NCI-H526 treated with DMSO at 0.1 percent for 48 hours (cell line): ENCODE measurements around the gene NEDD4L.

Source experiments
- DNase-seq: peaks from one replicate; lab custom pipeline; 2025; lab: John Stamatoyannopoulos, UW

NEDD4L gene

DNA sequence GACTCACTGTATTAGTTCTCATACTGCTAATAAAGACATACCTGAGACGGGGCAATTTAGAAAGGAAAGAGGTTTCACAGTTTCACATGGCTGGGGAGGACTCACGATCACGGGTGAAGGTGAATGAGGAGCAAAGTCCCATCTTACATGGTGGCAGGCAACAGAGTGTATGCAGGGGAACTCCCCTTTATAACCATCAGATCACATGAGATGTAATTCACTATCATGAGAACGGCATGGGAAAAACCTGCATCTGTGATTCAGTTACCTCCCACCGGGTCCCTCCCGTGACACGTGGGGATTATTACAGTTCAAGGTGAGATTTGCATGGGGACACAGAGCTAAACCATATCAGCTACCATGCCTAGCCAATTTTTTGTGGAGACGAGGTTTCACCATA lies 168.2 kb downstream of the NEDD4L start:
- DNase-seq: no peak

DNA sequence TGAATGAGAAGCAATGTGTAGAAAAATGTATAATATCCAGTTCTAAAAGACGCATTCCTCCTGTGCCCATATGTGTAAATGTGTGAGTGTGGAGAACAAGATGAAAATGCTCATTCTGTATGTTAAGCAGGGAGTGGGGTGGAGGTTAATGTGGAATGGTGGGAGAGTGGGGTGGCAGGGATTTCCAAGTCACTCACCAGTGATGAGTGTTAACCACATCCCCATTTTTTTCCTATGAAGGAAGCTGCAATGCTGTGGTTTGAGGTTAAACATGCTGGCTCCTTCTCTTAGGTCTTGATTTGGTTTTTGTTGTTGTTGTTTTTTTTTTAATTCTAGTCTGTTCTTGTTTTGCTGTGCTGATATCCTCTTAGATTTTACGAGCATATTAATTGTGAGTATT lies 169.4 kb downstream of the NEDD4L start:
- DNase-seq: no peak

DNA sequence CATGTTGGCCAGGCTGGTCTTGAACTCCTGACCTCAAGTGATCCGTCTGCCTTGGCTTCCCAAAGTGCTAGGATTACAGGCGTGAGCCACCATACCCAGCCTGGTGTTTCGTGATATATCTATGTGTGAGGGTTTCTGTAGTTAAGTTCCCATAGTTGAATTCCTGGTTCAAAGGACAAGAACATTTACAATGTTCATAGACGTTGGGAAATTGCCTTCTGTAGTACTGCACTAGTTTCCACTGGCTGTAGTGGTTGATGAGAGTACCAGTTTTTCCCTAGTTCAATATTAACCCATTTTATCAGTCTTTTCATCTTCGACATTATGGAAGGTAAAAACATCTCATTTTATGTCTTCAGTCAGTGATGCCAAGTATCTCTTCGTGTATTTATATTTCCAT lies 171.0 kb downstream of the NEDD4L start:
- DNase-seq: no peak

DNA sequence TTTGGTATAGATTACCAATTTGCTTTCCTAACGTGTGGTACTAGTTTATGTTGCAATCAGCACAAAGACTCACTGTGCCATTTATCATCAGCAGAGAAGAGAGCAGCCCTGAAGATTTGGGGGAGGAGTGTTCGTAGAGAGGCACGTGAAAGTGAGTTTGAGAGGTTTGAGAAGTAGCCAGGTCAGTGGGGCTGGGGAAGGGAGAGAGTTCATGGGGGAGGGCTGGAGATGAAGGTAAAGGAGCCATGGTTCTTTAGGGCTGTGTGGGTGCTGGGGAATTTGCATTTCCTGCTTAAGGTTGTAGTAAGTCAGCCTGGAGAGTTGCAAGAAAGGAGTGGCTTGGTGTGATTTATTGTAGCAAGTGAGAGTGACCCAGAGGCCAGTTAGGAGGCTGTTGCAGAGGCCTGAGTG lies 172.1 kb downstream of the NEDD4L start:
- no peak for DNase-seq

DNA sequence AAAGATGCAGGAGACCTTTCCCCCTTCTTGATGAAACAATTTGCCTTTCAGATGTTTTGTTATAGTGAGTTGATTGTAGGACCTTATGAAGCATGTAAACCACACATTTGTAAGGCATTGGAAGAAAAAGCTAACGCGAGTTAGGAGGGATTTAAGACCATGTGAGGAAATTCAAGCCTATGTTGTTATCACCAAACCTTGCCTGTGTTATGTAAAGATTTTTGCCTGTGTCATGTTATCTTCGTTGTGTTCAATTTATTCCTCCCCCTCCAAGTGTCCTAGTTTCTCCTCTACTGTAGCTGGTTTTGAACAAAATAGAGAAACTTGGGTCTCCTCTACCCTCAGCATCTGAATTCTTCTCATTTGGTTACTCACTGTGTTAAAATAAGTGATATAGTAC lies 173.0 kb downstream of the NEDD4L start:
- DNase-seq: no peak

DNA sequence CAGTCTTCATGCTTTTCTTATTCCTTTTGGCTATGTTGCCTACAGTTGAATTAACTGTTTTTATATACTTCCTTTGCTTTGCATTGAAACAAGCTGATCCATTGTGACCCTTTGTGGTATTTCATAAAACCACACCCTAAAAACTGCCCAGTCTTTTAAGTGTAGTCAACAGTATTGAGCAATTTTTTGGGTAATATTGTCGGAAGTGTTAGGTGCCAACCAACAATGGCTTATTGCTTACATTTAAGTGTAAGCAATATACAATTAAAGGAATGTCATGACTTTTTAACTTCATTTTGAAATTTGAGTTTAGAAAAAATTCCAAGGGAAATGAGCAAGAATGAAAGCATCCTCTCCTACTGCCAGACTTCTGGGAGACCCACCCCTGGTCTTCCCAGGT lies 174.1 kb downstream of the NEDD4L start:
- DNase-seq: no peak

DNA sequence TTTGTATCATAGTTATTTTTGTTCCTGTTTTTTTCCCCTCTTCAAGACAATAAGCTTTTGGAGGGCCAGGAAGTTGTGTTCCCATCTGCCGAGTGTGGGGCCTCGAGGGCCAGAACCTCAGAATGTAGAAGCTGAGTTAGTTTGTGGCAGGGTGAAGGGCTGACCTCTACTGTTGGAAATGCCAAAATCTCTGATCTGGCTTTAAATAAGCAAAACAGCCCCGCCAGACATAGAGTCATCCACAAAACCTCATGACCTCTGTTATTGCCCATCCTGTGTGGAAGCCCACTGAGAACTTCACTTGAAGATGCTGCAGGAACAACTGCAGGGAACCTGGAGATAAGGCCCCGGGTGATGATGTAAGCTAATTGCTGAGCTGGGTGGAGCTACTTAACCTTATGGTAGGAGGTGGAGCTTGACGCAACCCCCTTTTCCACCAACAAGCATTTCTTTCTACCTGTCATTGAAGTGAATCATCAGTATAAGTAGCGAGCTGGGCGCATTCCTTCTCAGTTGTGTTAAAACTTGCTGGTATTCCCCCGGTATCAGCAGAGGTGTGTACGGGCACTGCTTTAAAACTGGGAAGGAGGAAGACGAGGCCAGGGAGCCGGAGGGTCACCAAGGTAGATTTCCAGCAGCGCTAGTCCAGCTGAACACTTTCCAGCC lies 177.2 kb downstream of the NEDD4L start:
- DNase-seq: no peak

DNA sequence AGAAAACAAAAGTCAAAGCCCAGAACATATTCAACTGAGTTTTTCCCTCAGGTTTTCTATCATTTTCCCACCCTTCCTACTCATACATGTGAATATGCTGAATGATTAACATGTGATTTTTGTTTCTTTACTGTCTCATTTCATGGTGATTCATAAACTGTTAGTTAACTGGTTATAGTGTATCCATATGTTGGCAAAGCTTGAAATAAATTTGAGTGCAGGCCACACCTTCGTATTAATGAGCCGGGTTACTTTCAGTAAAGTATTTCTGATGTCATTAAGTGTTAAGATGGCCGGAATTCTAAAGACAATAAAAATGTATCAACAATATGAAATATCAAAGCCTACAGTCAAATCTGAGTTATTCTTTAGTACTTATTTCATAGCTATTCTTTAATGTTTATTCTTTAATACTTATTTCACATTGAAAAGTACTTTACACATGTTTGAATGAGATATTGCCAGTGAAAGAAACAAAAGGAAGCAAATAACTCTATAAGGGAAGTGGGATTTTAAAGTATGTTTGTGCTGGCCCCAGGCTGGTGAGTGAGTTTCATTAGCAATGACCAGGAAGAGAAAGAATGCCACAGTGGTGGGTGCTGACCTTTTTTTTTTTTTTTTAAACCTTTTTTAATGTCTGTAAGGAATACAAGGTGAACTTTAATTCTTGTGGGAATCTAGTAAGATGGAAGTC lies 178.6 kb downstream of the NEDD4L start:
- no peak for DNase-seq

DNA sequence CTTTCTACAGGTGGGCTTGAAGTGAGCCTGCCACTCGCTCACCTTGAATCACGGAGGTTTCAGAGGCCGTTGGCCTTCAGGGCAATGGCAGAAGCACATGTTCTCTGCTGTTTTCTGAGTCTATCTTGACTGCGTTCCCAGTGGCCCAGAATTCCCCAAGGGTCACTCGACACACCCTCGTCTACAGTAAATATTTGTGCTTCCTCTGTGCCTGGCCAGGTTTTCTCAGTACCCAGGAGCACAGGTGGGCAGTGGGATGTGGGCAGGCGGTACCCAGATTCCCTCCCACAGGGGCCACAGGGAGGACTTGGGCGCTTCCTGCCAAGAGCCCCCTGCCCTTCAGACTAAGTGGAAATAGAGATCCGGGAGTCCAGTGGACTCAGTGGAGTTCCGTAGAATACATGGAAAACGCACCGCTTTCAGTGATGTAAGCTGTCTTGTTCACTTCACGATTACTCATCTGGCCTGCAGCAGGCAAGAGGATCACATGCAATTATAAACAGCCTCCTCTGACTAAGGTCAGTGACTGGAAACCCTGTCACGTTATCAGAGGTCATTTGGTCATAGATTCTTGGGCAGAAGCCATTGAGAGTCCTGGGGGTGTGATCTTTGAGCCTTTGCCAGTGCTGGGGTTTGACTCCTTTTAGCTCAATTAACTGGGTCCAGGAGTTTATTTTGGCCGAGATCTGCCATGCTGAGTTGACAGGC lies 179.8 kb downstream of the NEDD4L start:
- no peak for DNase-seq

DNA sequence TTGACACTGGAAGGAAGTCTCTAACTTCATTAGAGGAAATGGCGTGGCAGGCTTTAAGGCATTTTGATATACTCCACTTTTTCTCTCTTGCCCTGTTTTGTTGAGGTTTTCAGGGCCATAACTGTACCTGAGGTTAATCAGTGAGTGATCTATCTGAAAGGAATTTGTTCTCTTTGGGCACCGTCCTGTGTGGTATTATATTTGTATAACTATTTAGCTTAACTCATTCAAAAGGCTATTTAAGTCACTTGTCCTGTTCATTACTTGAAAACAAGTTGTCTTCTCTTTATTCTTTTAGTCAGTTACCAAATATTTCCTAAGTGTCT lies 180.4 kb downstream of the NEDD4L start:
- DNase-seq: no peak

DNA sequence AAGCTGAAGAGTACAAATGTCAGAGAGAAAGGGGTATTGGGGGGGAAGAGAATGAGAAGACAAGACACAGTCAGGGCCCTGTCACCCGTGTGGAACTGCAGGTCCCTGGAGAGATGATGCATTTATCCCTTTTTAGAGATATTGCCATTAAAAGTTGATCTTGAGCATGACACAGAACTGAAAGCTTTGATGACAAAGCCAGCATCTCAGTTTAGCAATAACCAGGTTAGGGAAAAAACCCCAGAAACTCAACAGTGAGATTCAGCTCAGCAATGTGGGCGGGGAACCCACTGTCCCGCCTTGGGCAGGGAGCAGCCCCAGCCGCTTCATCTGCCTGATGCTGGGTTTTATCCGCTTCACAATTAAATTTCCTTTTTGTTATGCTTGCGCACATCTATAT lies 181.1 kb downstream of the NEDD4L start:
- no peak for DNase-seq

DNA sequence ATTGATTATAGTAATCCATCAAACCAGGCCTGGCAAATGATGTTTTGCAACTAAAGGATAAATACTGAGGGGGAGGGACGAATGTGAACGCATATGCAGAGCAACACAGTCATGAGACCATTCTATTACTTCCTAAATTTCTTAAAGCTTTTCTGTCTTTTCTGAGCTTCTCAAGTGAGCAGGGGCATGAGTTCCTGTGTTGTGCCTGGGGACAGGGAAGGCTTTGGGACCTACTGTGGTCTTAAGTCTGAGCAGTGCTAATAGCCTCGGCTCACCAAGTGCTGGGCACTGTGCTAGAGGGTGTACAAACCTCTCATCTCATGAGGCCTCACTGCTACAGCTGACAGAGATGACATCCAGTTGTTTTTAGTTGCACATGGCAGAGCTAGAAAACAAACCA lies 182.4 kb downstream of the NEDD4L start:
- DNase-seq: no peak

DNA sequence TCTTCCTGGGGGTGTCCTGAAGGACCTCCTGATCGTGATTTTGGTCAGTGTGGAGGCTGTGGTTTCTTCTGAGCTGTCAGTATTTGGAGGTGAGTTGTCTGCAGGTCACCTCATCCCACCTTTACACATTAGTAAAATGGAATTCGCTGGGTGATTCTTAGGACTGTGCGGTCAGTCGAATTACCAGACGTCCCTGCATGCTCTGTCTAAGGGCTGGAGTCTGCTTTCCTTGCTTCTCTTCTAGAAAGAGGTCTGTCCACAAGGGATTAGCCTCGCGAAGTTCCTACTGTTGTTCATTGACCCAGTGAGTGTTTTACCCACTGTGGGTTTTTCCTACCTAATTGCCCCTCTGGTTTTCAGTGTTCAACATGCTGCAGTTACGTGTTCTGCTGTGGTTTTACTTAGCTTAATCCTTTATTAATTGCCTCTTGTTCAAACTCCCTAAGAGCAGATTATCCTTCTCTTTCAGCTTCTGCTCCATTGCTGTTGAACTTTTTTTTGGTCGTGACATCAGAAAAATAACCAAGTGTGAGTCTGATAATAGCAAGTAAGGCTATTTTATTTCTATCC lies 183.4 kb downstream of the NEDD4L start:
- DNase-seq: no peak

DNA sequence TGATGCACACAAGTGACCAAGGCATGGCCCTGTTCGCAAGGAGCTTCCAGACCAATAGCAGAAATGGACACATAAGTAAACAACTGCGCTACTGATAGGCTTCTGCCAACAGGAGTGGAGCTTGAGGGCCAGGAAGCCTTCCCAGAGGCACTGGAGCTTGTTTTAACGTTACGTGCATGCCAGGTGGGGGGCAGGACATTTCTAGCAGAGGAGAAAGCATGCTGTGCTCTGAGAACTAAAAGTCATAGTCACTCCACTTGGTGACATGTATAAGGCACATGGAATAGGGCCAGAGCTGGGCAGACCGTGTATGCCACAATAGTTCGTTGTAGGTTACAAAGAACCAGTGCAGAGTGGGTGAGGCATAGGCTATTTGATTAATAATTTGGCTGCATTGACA lies 184.2 kb downstream of the NEDD4L start:
- no peak for DNase-seq

DNA sequence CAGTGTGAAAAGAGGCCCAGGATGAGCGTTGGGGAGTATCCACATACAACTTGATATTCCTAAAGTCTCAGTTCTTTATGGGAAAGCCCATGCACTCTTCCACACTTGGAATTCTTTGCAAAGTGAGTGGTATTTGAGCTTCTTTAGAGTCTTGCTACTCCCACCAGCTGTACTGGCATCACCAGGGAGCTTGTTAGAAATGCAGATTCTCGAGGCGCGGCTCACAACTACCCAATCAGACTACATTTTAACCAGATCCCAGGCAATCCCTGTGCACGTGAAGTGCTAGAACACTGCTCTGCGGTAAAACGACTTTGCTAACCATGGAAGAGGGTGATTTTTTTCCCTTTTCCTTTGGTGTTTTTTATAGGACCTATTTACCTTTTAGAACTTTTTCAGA lies 184.7 kb downstream of the NEDD4L start:
- DNase-seq: no peak

DNA sequence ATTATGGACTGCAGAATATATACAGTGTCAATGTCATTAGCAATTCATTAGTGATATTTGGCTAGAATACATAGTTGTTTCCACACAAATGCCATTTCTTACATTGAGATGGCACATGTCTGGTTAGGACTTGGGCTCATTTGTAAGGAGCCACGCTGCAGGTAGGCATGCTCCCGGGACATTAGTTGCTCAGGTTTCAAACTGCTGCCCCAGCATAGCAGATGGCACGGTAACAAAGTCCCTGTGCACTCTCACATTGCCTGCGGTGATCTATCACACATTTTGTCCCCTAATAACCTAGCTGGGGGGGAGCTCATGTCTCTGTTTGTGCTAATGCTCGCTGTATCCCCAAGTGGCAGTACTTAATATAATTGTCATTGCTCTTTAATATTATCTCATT lies 185.1 kb downstream of the NEDD4L start:
- DNase-seq: no peak

DNA sequence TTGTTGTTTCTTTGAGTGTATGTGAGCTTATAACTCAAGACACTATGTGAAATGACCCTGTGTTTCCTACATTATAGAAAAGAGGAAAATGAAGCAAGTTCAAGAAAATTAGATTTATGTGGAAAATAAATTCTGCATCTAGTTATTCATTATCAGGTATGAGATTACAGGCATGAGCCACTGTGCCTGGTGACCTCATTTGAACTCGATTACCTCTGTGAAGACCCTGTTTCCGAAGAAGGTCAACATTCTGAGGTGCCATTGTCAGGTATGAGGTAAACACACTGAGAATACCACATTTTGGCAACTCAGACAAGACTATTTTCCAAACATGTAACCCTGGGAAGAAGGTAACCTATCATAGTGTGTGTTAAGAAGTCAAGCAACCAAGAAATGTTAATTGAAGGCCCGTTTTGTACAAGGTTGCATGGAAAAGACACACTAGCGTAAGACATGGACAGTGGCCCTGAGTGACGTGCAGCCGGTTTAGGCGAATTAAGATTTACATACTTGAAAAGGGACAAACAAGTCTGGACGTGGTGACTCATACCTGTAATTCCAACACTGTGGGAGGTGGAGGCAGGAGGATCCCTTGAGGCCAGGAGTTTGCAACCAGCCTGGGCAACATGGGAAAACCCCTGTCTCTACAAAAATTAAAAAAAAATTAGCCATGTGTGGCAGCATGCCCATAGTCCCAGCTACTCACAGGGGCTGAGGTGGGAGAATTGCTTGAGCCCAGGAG lies 186.6 kb downstream of the NEDD4L start:
- DNase-seq: no peak

DNA sequence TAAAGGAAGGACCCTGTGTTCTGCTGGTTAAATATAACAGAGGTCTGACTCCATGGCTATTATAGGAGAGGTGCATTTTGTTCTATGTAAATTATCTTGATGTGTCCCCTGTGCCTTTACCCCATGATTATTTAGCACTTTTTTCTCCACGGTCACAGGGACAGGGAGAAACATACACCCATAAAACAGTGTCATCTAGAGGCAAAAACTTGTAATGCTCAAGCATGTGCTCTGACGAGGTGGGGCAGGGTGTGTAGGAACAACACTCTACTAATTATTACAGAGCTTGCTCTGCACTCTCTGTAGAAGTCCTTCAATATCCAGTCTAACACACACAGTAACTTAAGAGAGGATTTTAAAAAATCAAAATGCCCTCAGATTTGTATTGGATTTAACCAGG lies 187.9 kb downstream of the NEDD4L start:
- DNase-seq: no peak

DNA sequence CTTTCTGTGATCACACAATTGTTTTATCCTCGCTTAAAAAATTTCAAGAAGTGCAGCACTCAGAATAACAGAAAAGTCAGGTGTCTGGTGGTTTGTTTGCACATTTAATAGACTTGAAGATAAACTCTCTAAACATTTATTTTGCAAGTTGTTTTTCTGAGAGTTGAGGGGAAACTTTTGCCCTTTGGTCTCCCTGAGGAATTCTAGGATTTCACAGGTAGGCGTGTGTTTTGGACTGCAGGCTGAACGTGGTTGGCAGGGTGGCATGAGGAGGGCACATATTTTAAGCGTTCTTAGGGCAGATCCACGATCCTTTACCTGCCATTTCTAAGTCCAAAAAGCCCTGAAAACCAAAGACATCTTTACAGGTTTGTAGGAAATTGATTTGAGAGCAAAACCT lies 188.6 kb downstream of the NEDD4L start:
- DNase-seq: no peak

DNA sequence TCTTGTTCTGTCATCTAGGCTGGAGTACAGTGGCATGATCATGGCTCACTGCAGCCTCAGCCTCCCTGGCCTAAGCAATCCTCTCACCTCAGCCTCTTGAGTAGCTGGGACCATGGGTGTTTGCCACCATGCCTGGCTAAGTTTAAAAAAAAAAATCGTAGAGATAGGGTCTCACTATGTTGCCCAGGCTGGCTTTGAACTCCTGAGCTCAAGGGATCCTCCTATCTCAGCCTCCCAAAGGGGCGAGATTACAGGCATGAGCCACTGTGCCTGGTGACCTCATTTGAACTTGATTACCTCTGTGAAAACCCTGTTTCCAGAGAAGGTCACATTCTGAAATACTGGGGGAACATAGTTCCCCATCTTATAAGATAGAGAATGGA lies 190.3 kb downstream of the NEDD4L start:
- no peak for DNase-seq

DNA sequence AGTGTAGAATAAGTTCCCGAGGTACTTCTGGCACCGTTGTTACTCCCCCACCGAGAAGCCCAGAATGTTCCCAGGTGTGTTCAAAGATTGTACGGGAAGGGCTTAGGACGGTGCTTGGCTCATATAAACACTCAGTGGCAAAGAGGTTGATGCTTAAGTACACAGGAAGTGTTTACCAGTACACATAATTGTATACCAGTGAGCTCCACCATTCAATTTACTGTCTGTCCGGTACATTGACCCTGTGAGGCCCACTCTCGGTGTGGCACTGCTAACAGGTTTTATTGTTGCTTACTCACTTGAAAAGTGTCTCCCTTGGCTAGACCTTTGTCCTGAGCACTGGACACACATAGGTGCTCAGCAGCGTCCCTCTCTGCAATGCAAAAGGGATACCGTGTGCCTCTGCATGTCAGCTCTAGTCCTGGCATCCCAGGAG lies 191.0 kb downstream of the NEDD4L start:
- DNase-seq: no peak

DNA sequence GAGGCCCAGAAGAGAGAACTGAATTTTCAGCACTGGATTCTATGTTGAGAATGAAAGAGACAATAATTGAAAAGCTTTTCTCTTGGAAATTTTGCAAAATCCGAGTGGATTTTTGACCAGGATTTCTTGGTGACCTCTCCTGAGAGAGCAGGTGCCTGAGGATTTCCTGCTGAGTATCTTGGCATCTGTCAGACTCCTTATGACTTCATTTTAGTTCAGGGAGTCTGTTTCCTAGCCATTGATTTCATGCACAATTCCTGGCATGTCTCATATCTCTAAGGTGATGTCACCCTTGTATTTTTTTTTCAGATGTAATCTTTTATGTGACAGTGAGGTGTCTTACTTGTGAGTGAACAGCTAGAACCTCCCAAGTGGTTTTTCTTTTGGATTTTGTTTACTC lies 195.9 kb downstream of the NEDD4L start:
- DNase-seq: no peak
